Measurements from ENCODE around the gene AFDN.

AFDN gene

DNA sequence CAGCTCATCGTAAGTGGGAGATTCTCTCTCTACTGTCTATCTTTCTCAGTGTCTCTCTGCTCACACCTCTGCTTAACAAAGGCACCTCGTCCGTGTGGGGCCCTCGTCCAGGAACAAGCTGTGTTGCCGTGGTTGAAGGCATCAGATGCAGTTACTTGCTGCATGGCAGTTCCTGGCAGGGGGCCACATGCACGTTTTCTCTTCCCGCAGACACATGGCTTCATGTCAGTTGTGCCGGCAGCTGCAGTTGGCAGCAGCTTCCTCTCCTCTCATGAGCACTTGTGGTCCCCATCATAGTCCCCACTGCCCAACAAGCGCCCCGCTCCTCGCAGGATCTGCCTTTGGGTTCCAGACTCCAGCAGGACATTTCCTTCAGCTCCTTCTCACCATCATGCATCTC, 7.1 kb upstream of the AFDN start:
- DNase-seq: no peak

GRCh38 chr6:167820681-167821080, 6.0 kb upstream of the AFDN start:
- DNase-seq: no peak

- no peak for DNase-seq
These were observed 1.9 kb upstream of the AFDN start for GRCh38 chr6:167824591-167825331.

- DNase-seq: peak in 1 of 2 donors; percentile 25
These were observed 1.1 kb upstream of the AFDN start for GRCh38 chr6:167825332-167826229.

GRCh38 chr6:167826230-167826895, 348 bp upstream of the AFDN start:
- peak; percentile 42 to 54 for DNase-seq

DNA sequence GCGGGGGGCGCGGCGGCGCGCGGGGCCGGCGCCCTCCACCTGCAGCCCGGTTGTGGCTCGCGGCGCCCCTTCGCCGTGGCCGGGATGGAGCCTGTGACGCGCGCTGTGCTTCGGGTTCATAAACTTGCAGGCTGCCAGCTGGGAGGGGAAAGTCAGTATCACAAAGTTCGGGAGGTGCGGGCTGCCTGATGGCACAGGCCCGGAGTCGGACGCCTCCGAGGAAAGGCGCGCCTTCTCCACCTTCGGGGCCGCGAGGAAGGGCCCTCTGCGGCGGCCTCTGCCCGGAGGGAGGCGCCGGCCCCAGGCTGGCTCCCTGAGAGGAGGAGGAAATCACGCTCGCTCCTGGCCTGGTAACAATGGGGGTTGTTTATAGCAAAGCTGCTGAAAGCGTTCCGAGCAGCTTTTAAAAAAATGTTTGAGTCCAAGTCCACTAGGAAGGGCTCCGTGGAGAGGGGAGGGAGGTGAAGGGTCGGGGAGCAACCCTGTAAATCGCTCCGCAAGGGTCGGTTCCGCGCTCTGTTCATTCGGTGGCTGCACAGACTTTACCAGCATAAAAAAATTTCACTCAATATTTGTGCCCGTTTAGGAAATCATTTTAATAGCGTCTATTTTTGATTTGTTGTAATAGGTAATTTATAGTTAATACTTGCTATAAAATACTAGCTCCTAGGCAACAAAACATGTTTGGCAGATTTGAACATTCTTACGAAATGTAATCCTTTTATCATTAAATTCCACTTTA, 1.0 kb downstream of the AFDN start:
- DNase-seq: peak in 1 of 2 donors; percentile 18

DNA sequence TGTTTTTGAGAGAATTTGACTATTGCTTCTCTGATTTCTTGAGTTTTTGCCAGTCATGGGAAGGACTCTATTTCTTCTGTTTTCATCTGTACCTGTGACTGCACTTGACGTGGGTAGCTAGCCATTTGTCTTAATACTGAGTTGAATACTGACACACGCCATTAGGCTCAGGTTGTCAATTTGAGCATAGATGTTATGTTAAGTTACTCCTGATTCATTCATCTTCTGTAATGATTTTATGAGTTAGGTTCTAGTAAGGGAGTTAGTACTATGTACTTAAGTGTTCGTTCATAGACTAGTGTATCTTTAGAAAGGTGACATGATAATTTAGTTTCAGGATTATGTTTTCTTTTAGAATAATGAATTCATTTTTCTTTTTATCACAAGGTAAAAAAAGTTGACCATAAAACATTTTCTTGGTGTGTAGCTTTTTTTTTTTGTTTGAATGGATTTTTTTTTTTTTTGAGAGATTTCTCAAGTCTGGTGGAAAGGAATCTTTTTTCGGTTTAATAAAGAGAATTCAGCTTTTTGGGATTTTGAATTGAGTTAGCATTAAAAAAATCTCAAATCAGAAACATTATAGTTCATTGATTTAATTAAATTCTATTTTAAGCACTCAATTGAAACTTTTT, 1.7 kb downstream of the AFDN start:
- no peak for DNase-seq

DNA sequence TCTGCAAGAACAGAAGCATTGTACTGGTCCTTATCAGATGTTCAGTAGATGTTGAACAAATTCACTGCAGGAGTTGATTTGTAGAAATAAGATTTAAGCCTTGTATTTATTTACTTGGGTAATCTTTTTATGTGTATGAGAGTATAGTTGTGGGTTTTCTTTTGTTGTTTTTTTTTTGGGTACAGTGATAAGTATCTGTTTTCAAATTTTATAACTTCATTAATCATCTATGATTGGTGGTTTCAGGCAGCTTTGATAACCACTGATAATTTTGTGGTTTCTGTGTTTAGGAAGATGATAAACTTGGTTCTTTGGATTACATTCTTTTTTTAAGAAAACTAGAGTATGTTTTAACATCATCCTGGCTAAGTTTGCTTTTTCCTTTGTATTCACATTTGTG, 2.8 kb downstream of the AFDN start:
- no peak for DNase-seq

DNA sequence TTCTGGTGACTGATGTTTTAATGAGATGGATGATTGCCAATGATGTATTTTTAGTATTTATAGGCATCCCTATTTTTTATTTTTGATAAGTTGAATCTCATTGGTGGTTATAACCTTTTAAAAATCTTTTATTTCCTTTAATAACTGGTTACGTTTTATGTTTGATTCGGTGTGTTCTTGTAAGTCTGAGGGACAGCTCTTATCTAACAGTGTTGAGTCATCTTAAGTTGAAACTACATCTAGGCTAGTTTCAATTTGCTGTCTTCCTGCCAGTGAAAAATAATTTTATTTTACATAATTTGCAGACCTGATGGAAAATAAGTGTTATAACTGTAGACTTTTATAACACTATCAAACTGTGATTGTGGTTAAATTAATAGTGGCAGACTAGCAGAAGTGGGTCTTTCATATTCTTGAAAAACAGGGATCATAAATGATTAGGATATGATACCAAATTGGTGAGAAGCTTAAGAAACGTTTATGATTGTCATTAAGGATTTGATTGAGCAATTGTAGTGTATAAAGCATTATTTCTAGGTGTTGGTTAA, 4.6 kb downstream of the AFDN start:
- DNase-seq: no peak

- no peak for DNase-seq
These were observed 6.0 kb downstream of the AFDN start for GRCh38 chr6:167832497-167833395.

- DNase-seq: no peak
These were observed 6.7 kb downstream of the AFDN start for GRCh38 chr6:167833396-167833763.

DNA sequence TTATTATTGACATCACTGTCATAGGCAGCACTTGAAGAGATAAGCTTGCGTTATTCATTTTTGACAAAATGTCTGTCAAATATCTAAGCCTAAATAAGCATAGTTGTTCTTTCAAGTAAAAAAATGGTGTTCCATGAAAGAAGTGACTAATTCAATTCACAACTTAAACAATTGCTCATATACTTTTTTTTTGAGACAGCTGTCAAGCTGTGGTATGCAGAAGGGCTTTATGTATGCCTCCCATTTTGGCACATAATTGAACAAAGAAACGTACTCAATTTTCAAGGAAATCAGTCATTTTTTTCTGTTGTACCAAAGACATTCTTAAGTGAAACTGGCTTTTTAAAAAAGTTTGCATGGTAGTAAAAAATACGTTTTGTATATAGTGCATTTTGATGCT, 8.5 kb downstream of the AFDN start:
- DNase-seq: no peak

- DNase-seq: no peak
These were observed 10.0 kb downstream of the AFDN start for GRCh38 chr6:167836721-167837120.

DNA sequence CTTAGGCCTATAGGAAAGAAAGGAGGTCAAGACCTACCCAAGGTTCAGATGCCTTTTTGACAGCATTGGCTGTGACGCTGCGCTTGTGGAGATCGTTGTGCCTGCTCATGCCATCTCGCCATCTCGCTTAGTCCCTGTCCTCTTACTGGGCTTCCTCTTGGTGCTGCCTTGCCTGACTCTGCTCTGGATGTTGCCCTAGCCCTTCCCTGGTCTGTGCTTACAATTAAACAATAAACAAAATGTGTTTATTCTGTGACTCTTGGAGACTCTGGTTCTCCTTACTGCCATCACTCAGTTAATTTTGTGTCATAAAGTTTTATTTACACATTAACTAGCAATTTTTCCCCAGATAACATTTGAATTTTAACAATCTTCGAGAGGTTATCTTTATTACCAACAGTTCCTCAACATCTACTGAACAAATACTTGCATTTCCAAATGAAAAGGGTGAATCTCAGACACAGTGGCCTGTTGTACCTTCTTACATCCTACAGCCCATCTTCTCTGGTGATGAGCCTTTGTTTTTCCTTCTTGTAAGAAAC, 11.6 kb downstream of the AFDN start:
- DNase-seq: no peak

DNA sequence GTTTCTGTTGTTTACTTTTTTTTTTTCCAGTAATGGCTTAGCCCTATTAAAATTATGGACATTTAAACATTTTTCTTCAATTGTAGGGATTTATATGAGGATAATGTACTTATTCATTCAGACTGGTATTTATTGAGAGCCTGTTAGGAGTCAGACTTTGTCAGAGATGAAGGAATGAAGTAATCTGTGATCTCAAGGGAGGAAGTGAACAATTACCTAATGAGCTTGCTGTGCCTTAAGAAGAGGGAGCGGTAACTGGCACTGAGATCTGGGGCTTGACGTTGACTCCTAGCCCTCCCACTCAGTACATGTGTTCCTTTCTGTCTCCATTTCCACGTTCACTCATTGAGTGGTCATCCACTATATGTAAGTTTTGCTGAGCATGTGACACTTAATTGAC, 12.6 kb downstream of the AFDN start:
- no peak for DNase-seq

DNA sequence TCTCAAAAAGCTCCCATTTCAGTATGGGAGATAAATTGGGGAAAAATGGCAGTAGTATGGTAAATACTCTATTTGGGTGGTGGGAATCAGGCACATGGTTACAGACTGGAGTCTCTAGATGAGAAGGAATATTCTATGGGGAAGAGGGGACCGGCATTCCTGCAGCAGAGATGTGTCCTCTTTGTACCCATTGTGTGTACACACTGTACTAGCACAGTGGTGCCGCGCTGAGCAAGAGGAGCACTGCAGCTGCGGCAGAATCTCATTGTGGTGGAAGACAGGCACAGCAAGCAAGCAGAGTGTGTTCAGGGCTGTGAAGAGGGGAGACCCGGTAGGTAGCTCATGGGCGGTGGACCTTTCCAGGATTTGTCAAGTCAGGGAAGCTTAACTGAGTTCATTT, 13.0 kb downstream of the AFDN start:
- DNase-seq: no peak

- no peak for DNase-seq
These were observed 13.4 kb downstream of the AFDN start for GRCh38 chr6:167840160-167840525.

- no peak for DNase-seq
These were observed 13.9 kb downstream of the AFDN start for GRCh38 chr6:167840526-167841179.

- no peak for DNase-seq
These were observed 15.3 kb downstream of the AFDN start for GRCh38 chr6:167841981-167842380.

DNA sequence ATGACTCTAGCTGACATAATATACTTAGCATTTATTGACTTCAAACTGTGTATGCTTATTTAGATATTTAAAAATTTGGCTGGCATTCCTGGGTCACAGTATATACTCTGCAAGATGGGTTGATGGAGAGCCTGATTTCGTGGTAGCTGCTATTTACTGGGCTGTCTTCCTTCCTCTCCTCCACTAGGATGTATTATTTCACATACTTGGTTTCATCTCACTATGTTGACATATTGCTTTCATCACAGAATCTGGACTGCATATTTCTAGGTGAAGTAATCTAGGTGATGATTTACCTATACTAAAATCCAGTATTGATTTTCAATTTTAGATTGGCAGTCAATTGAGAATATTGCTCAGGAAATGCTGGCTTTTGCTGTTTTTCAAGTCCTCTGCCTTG, 15.7 kb downstream of the AFDN start:
- DNase-seq: no peak
